Measurements from ENCODE around the gene OPCML.

Gene OPCML

DNA sequence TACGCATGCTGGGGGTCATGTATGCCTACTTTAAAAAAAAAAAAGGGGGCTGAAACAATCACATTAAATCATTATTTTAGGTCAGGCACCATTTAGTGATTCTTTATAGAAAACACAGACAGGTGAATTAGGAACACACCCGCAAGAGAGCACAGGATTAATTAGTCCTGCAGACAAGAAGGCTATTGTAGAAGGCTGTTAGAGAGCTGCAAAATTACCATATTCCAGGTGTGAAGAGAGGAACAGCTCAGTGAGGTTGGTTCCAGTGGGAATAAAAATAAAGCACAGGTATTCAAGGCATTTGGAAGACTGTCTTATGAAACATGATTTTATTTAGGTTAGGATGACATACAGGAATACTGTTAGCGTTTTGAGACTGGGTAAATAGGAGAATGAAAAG is 649.1 kb downstream of the OPCML start:
- no peaks in the 10 kb centered on the region for H3K4me1 ChIP-seq (ENCODE audit: low read length)
- H3K9me3 ChIP-seq (replicated peaks; ENCODE audit: insufficient read depth, low read length): no peaks in the 10 kb centered on the region
- H3K4me2 ChIP-seq (ENCODE audit: low read depth, low read length): no peak overlapping the region
- no peak overlapping the region for H2AFZ ChIP-seq (ENCODE audit: low read length)
- DNase-seq: no peak
- no peak overlapping the region for H3K4me3 ChIP-seq (ENCODE audit: low read length)
- TF ChIP-seq EZH2 (optimal IDR thresholded peaks at IDR 0.05; ENCODE audit: low read depth, low read length) (no peak), EZH2phosphoT487 (IDR thresholded peaks at IDR 0.05; ENCODE audit: low read length) (no peak)
- TF ChIP-seq, protein P1, sequence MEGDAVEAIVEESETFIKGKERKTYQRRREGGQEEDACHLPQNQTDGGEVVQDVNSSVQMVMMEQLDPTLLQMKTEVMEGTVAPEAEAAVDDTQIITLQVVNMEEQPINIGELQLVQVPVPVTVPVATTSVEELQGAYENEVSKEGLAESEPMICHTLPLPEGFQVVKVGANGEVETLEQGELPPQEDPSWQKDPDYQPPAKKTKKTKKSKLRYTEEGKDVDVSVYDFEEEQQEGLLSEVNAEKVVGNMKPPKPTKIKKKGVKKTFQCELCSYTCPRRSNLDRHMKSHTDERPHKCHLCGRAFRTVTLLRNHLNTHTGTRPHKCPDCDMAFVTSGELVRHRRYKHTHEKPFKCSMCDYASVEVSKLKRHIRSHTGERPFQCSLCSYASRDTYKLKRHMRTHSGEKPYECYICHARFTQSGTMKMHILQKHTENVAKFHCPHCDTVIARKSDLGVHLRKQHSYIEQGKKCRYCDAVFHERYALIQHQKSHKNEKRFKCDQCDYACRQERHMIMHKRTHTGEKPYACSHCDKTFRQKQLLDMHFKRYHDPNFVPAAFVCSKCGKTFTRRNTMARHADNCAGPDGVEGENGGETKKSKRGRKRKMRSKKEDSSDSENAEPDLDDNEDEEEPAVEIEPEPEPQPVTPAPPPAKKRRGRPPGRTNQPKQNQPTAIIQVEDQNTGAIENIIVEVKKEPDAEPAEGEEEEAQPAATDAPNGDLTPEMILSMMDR (IDR thresholded peaks at IDR 0.05; ENCODE audit: low read length): no peak
- no peaks in the 10 kb centered on the region for H3F3A ChIP-seq (ENCODE audit: insufficient read depth, low read length)
- no peak overlapping the region for H3K9ac ChIP-seq (ENCODE audit: low read length)
- no peaks in the 10 kb centered on the region for H3K9me2 ChIP-seq (replicated peaks; ENCODE audit: insufficient read depth, low read length)
- H3K79me2 ChIP-seq (ENCODE audit: low read length): no peaks in the 10 kb centered on the region
- H3K27me3 ChIP-seq (replicated peaks; ENCODE audit: insufficient read depth, low read length): no peaks in the 10 kb centered on the region
- no peaks in the 10 kb centered on the region for H4K20me1 ChIP-seq (ENCODE audit: insufficient read depth, low read length)
- H3K27ac ChIP-seq (ENCODE audit: low read length): no peak overlapping the region
- H3K36me3 ChIP-seq (replicated peaks; ENCODE audit: insufficient read depth, low read length): no peaks in the 10 kb centered on the region

DNA sequence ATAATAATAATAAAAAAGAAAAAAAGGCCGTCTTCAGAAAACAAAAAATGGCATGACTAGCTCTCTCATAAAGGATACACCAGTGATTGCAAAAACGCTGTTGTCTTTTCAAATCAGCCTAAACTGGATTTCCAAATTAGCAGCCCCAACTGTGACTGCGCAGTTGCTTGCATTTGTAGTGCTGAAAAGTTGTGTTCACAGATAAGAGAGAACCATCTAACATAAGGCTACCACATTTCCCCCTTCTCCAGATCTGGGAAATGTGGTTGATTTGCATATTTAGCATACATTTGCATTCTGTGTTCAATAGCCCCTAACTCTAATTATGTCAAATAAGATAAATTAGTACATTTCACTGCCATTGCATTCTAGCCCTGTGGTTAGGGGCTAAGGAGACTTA is 650.7 kb downstream of the OPCML start:
- Histone ChIP-seq H3K4me1 (ENCODE audit: low read length) (no peaks in the 10 kb centered on the region), H3K27me3 (replicated peaks; ENCODE audit: insufficient read depth, low read length) (no peaks in the 10 kb centered on the region), H3K4me2 (ENCODE audit: low read depth, low read length) (no peak overlapping the region), H2AFZ (ENCODE audit: low read length) (no peak overlapping the region), H3K36me3 (replicated peaks; ENCODE audit: insufficient read depth, low read length) (no peaks in the 10 kb centered on the region), H3F3A (ENCODE audit: insufficient read depth, low read length) (no peaks in the 10 kb centered on the region), H3K9me3 (replicated peaks; ENCODE audit: insufficient read depth, low read length) (no peaks in the 10 kb centered on the region), H3K79me2 (ENCODE audit: low read length) (no peaks in the 10 kb centered on the region), H4K20me1 (ENCODE audit: insufficient read depth, low read length) (no peaks in the 10 kb centered on the region), H3K27ac (ENCODE audit: low read length) (no peak overlapping the region), H3K9ac (ENCODE audit: low read length) (no peak overlapping the region), H3K4me3 (ENCODE audit: low read length) (no peak overlapping the region), H3K9me2 (replicated peaks; ENCODE audit: insufficient read depth, low read length) (no peaks in the 10 kb centered on the region)
- no peak for DNase-seq
- no peak for TF ChIP-seq EZH2 (optimal IDR thresholded peaks at IDR 0.05; ENCODE audit: low read depth, low read length)
- TF ChIP-seq, protein P1 (IDR thresholded peaks at IDR 0.05; ENCODE audit: low read length): no peak
- TF ChIP-seq EZH2phosphoT487 (IDR thresholded peaks at IDR 0.05; ENCODE audit: low read length): no peak

DNA sequence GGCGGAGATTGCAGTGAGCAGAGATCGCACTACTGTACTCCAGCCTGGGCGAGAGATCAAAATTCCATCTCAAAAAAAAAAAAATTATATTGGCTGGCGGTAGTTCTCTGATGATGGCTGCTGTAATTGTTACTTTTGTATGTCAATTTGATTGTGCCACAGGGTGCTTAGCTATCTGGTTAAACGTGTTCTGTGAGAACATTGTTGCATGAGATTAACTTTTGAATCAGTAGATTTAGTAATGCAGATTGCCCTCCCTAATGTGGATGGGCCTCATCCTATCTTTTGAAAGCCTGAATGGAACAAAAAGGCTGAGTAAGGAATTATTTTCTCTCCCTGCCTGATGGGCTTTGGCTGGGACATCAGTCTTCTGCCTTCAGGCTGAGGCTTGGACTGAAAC is 654.2 kb downstream of the OPCML start:
- Histone ChIP-seq H4K20me1 (ENCODE audit: insufficient read depth, low read length) (no peaks in the 10 kb centered on the region), H3K36me3 (replicated peaks; ENCODE audit: insufficient read depth, low read length) (no peaks in the 10 kb centered on the region), H3K27me3 (replicated peaks; ENCODE audit: insufficient read depth, low read length) (no peaks in the 10 kb centered on the region), H3K9me3 (replicated peaks; ENCODE audit: insufficient read depth, low read length) (no peaks in the 10 kb centered on the region), H3K4me1 (ENCODE audit: low read length) (no peaks in the 10 kb centered on the region), H3K9ac (ENCODE audit: low read length) (no peak overlapping the region), H3K27ac (ENCODE audit: low read length) (no peak overlapping the region), H3K79me2 (ENCODE audit: low read length) (no peaks in the 10 kb centered on the region), H3K4me2 (ENCODE audit: low read depth, low read length) (no peak overlapping the region), H3K9me2 (replicated peaks; ENCODE audit: insufficient read depth, low read length) (no peaks in the 10 kb centered on the region), H3F3A (ENCODE audit: insufficient read depth, low read length) (no peaks in the 10 kb centered on the region), H3K4me3 (ENCODE audit: low read length) (no peak overlapping the region), H2AFZ (ENCODE audit: low read length) (no peak overlapping the region)
- DNase-seq: no peak
- TF ChIP-seq EZH2phosphoT487 (IDR thresholded peaks at IDR 0.05; ENCODE audit: low read length): no peak
- TF ChIP-seq EZH2 (optimal IDR thresholded peaks at IDR 0.05; ENCODE audit: low read depth, low read length): no peak
- TF ChIP-seq, protein P1 (IDR thresholded peaks at IDR 0.05; ENCODE audit: low read length): no peak
